DMS79 (cell line): Measurements from ENCODE around the gene FBLN2.

Experiments
- DNase-seq: peaks from one replicate; lab custom pipeline; 2025; lab: John Stamatoyannopoulos, UW

FBLN2 gene

GRCh38 chr3:13532085-13532484 lies 16.8 kb upstream of the FBLN2 start:
- DNase-seq: no peak

DNA sequence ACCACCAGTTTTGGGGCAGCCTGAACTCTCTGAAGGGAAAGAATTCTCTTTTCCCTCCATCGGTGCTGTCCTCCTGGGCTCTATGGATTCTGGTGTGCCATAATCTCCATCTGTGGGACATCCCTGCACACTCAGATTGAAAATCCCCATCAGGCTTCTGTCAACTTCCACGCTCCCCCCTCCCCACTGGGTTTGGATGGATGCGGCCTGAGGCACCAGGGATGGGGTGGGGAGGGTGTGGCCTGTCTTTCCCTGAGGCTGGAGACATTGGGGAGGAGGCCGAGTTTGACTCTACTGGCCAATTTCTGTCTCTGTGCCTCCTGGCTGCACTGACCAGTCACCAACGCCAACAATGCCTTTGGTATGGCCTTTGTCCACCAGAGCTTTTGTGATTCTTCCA lies 16.3 kb upstream of the FBLN2 start:
- DNase-seq: no peak

DNA sequence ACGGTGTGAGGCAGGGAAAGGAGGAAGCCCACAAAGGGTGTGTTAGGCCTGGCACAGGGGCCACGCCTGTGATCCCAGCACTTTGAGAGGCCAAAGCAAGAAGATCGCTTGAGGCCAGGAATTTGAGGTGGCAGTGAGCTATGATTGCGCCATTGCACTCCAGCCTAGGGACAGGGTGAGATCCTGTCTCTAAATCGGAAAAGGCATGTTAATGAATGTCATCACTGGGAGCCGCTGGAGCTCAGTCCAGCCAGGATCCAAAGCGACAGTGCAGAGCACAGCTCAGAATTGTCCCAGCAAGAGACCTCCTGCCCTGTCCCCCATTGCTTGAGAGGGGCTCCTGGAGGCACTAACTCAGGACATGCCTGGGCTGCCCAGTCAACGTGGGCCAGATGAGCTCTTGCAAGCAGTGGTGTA lies 15.0 kb upstream of the FBLN2 start:
- no peak for DNase-seq

GRCh38 chr3:13535526-13535875 lies 13.4 kb upstream of the FBLN2 start:
- no peak for DNase-seq

DNA sequence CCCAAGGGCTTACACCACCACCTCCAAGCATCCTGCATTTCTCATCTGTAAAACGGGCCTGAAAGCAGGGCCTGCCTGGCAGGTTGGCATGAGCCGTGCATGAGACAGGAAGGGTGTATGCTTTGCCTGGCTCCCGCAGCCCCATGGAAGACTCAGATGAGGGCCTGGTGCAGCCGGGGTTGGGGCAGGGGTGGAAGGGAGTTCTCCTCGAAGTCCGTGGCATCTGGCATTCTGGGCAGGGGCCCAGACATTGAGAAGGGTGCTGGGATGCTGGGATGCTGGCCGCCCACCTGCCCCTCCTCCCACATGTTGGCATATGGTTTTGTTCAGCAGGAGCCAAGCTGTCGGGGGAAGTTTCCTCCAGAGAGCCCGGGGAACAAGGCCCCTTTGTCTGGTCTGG lies 13.0 kb upstream of the FBLN2 start:
- no peak for DNase-seq

- DNase-seq: no peak
Measured at GRCh38 chr3:13536432-13536831, 12.5 kb upstream of the FBLN2 start.

DNA sequence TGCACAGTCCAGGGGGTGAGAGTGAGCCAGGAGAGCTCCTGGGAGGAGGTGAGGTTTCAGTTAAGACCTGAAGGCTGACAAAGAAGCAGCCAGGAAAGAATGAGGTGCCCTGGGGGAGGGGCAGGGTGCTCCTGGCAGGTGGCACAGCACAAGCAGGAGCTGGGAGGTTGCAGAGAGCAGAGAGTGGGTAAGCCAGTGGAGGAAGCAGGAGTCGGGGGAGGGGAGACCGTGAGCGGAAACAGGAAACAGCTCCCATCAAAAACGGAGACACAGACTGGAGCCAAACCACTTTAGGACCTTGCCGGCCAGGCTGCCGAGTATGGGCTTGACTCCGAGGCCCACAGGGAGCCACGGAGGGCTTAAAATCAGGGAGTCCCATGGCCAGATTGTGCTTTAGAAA lies 12.1 kb upstream of the FBLN2 start:
- DNase-seq: no peak

GRCh38 chr3:13537244-13537908 lies 11.5 kb upstream of the FBLN2 start:
- no peak for DNase-seq

GRCh38 chr3:13537909-13538296 lies 11.0 kb upstream of the FBLN2 start:
- DNase-seq: no peak

- DNase-seq: no peak
Measured at GRCh38 chr3:13538520-13539291, 10.2 kb upstream of the FBLN2 start.

DNA sequence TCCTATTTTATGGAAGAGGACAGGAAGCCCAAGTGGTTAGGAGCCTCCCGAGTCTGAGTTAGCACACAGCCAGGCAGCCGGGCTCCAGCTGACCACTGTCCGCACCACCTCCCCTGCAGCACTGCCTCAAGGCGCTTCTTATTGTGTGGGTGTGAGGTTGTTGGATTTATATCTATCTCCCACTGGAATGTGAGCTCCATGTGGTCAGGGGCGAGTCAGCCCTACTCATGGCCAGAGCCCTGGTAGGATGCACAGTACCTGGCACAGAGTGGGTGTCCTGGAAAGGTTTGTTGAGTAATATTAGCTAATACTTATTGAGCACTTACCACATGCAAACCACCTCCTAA lies 9.7 kb upstream of the FBLN2 start:
- no peak for DNase-seq

GRCh38 chr3:13539671-13540070 lies 9.3 kb upstream of the FBLN2 start:
- DNase-seq: no peak

DNA sequence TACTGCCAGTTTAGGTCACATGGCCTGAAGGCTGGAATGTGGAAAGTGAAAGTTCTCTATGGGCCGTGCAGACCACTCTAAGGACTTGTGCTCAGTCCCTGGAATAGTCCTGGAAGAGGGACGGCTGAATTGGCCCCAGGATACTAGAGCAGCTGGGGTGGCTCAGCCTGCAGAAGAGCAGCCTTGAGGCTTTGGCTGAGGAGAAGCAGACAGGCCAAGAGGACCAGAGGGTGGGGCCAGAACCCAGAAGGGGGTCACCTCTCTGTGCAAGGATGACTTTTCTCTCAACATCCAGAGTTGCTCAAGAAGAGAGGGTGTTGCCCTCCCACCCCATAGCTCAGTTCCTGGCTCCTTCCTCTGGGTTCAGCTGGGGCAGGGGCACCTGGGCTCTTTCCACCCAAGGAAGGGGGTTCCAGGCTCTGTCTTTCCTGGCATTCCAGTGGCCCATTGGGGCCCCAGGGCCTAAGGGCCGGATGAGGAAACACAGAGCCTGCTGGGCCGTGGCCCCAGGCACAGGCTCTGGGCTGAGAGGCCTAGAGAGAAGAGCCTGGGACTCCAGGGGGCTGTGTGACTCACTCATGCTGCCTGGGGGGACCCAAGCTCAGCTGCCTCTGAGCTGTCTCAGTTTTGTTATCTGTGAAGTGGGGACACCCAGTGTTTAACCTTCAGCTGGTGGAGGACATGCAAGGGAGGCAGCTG lies 8.5 kb upstream of the FBLN2 start:
- DNase-seq: no peak

DNA sequence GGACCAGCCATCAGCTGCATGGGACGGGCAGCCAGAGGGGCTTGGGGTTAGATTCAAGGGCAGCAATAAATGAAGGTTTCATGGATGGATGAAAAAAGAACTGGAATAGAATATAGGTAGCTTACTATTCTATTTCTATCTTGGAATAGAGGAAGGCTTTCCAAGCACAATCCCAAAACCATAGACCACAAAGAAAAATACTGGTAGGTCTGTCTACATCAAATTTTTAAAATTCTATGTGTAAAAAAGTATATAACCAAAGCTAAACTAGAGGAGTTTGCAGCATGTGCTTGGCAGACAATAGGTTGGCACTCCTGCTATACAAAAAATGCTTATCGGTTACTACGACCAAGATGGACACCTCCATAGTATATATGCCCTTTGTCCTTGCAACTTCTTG lies 7.2 kb upstream of the FBLN2 start:
- DNase-seq: no peak

DNA sequence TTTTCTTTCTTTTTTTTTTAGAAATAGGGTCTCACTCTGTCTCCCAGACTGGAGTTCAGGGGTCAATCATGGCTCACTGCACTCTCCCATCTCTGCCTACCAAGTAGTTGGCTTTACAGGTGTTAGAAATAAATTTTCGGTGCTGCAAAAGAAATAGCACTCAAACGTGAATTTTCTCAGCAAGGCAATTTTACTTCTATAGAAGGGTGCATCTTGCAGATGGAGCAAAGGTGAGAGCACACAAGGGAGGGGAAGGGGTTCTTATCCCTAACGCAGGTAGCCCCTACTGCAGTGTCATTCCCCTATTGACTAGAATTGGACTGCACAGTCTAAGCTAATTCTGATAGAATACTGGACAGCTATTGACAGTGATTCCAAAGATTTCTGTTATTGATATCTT lies 6.8 kb upstream of the FBLN2 start:
- no peak for DNase-seq

DNA sequence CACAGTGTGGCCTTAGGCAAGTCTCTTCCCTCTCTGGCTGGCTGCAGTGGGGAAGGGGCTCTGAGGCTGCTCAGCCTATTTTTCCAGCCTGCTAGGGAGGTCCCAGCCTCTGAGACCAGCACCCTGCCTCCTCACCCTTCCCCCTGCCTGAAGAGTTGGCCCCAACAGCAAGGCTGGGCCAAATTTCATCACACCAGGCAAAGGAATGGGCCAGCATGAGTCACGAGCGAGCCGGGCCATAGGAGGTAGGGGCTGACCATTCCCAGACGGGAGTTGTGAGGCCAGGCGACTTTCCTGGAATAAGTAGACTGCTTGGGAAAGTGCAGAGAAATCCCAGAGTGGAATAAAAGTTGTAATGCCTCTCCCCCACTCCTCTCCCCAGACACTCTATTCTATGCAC lies 5.7 kb upstream of the FBLN2 start:
- no peak for DNase-seq

DNA sequence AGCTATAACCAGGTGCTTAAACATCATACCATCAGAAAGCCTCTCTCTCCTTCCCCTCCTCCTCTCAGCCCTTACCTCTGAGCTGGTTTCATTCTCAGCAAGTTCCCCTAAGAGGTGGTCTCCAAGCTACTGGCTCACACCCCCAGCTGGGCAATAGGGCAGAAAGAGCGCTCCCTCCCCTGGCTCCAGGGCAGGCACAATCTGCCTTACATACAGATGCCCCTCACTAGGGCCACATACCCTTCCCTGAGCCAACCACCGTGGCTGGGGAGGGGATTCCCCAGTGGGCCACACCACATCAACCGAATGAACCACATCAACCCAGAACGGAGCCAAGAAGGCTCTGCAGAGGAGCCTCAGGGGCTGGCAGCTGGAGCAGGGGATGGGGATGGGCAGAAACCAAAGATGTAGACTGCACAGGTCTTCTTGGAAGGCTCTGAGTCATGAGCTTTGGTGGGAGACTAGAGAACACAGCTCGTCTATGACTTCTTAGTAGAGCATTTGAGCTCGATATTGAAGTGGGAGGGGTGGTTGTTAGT lies 4.6 kb upstream of the FBLN2 start:
- DNase-seq: no peak

GRCh38 chr3:13544951-13545651 lies 3.8 kb upstream of the FBLN2 start:
- no peak for DNase-seq

- no peak for DNase-seq
Measured at GRCh38 chr3:13545952-13546454, 2.9 kb upstream of the FBLN2 start.

DNA sequence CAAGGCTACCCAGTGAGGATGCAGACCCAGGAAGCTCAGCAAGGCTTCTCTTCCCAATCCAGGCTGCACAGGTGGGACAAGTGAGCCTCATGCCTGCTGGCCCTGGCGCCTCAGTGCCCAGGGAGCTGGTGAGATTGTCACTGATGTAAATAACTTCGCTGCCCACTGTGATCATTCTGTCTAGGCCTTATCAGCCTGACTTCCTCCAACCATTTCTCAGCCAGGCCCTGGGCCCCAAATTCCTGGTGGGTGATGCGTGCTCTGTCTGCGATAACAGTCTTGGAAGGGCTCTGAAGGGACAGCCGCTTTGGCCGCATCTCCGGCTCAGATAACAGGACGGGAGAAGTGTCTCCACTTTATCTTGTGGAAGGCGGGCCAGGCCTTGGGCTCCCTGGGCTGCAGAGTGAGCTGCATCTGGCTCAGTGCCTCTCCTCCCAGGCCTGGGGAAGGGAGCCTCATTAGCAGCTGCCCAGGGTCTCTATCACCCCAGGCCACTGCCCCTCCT lies 2.2 kb upstream of the FBLN2 start:
- DNase-seq: no peak

DNA sequence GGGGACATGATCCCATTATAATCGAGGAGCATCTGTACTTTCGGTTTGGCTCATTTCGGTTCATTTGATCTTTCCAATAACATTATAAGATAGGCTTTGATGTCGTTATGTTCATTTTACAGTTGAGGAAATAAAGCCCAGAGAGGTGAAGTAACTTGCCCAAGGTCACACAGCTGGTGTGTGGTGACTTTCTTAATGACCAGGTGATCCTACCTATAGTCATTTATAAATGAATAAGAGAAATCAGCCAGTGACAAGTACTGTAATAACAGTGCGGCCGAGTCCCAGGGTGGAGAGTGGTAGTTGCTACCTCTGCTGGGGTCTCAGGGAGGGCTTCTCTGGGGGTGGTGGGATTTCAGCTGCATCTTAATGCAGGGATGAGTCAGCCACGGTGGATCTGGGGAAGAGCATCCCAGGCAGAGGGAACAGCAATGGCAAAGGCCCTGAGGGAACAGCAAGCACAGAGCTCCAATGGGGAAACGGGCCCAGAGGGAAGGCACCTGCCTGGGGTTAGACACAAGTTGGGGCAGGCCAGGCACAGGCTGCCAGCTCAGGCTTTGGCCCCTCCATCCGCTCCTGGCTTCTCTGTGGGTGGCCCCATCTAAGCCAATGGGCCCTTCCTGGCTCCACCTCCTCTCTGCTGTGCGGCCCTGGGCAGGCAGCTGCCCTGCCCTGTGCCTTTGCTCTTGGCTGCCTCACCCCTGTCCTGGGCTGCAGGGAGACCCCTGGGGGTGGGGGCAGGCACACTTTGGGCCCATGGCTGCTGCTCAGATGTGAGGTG lies 1.1 kb upstream of the FBLN2 start:
- no peak for DNase-seq
